GM15510 (cell line): ENCODE results near the gene R3HDM4.
A peak's percentile ranks its signal among the peaks of the same experiment; 100 is the strongest.

ENCODE experiments used
- POLR2A ChIP-seq: IDR thresholded peaks from 3 replicates; pipeline ENCODE4 v1.6.1; 2011; ENCODE audit warnings: borderline replicate concordance; ENCODE audit not compliant: insufficient read length; ENCODE audit errors: extremely low read depth

The R3HDM4 gene

GRCh38 chr19:899336-900042 lies 13.5 kb downstream of the R3HDM4 start:
- no peak for TF ChIP-seq POLR2A

GRCh38 chr19:898663-899062 lies 14.4 kb downstream of the R3HDM4 start:
- no peak for TF ChIP-seq POLR2A

- no peak for TF ChIP-seq POLR2A
Measured at GRCh38 chr19:897442-898039, 15.5 kb downstream of the R3HDM4 start.

- no peak for TF ChIP-seq POLR2A
Measured at GRCh38 chr19:896999-897398, 16.0 kb downstream of the R3HDM4 start.

GRCh38 chr19:896434-896833 lies 16.6 kb downstream of the R3HDM4 start:
- no peak for TF ChIP-seq POLR2A

GRCh38 chr19:892894-893689 lies 19.9 kb downstream of the R3HDM4 start, which contains the start of the genes MED16 and RNU6-9:
TSS of gene MED16 (minus strand) at chr19:893187. CDS start at chr19:891131, 2,056 bp downstream.
TSS of gene RNU6-9 (plus strand) at chr19:893484.
- peak; percentile 72 for TF ChIP-seq POLR2A

GRCh38 chr19:892243-892893 lies 20.7 kb downstream of the R3HDM4 start:
- TF ChIP-seq POLR2A: no peak

- TF ChIP-seq POLR2A: no peak
Measured at GRCh38 chr19:890831-891230, 22.2 kb downstream of the R3HDM4 start.

- TF ChIP-seq POLR2A: no peak
Measured at GRCh38 chr19:889662-890295, 23.2 kb downstream of the R3HDM4 start.

GRCh38 chr19:888581-889385 lies 24.2 kb downstream of the R3HDM4 start:
- no peak for TF ChIP-seq POLR2A

- TF ChIP-seq POLR2A: no peak
Measured at GRCh38 chr19:887599-887998, 25.4 kb downstream of the R3HDM4 start.

GRCh38 chr19:887072-887471 lies 25.9 kb downstream of the R3HDM4 start:
- no peak for TF ChIP-seq POLR2A

- no peak for TF ChIP-seq POLR2A
Measured at GRCh38 chr19:885536-886224, 27.3 kb downstream of the R3HDM4 start.
